ENCODE data around the gene HNRNPH2. TPM values are rescaled to one million over a fixed set of nuclear protein-coding genes. Genes with fewer than 3 reads are reported as not detected.

Gene HNRNPH2
- total RNA-seq, 3 donors from 2014 or later = 48.5 to 83.9 (median 66.2) TPM

GRCh38 chrX:101450961-101451360 lies 42.9 kb downstream of the HNRNPH2 start:
- Histone ChIP-seq H3K27ac (peak overlapping the region in 1 of 2 donors; percentile 46), H3K4me3 (no peak overlapping the region), H3K4me1 (no peaks in the 10 kb centered on the region), H3K36me3 (no peaks in the 10 kb centered on the region), H3K27me3 (no peaks in the 10 kb centered on the region), H3K9me3 (peaks cover 0 to 9% of the 10 kb centered on the region in 2 donors)
- TF ChIP-seq POLR2AphosphoS5 (IDR thresholded peaks at IDR 0.05) (no peak), POLR2A (IDR thresholded peaks at IDR 0.05) (no peak), CTCF (IDR thresholded peaks at IDR 0.05) (no peak)
- intact Hi-C loops (cut with DNase I; ENCODE audit: low total_unique reads) = loop anchor here (10.0 kb wide), 1 partner anchor 406 kb away; no protein-coding TSS in a partner anchor
- no peak for DNase-seq (ENCODE audit: low spot score in 2 of 2)

GRCh38 chrX:101452056-101452455 lies 44.0 kb downstream of the HNRNPH2 start:
- no peak for DNase-seq (ENCODE audit: low spot score in 2 of 2)
- TF ChIP-seq POLR2AphosphoS5 (IDR thresholded peaks at IDR 0.05) (no peak), CTCF (IDR thresholded peaks at IDR 0.05) (no peak), POLR2A (IDR thresholded peaks at IDR 0.05) (no peak)
- Histone ChIP-seq H3K4me1 (no peaks in the 10 kb centered on the region), H3K27ac (no peak overlapping the region), H3K27me3 (no peaks in the 10 kb centered on the region), H3K4me3 (no peak overlapping the region), H3K9me3 (peaks cover 0 to 9% of the 10 kb centered on the region in 2 donors), H3K36me3 (no peaks in the 10 kb centered on the region)
- intact Hi-C loops (cut with DNase I; ENCODE audit: low total_unique reads) = loop anchor here (10.0 kb wide), 1 partner anchor 407 kb away; no protein-coding TSS in a partner anchor

- Histone ChIP-seq H3K9me3 (peaks cover 0 to under 1% of the 10 kb centered on the region in 2 donors), H3K27ac (no peak overlapping the region), H3K4me3 (no peak overlapping the region), H3K27me3 (peaks cover 0 to 11% of the 10 kb centered on the region in 2 donors), H3K36me3 (no peaks in the 10 kb centered on the region), H3K4me1 (no peaks in the 10 kb centered on the region)
- no peak for DNase-seq (ENCODE audit: low spot score in 2 of 2)
- TF ChIP-seq POLR2A (IDR thresholded peaks at IDR 0.05) (no peak), CTCF (IDR thresholded peaks at IDR 0.05) (no peak), POLR2AphosphoS5 (IDR thresholded peaks at IDR 0.05) (no peak)
- intact Hi-C loops (cut with DNase I; ENCODE audit: low total_unique reads) = no loop called here
These were observed 52.6 kb downstream of the HNRNPH2 start for GRCh38 chrX:101460669-101461068.

GRCh38 chrX:101462892-101463291 lies 54.9 kb downstream of the HNRNPH2 start:
- H3K9me3 ChIP-seq = peaks cover 0 to 5% of the 10 kb centered on the region in 2 donors
- no peaks in the 10 kb centered on the region for H3K36me3 ChIP-seq
- intact Hi-C loops (cut with DNase I; ENCODE audit: low total_unique reads) = no loop called here
- no peak overlapping the region for H3K4me3 ChIP-seq
- DNase-seq (ENCODE audit: low spot score in 2 of 2) = no peak
- TF ChIP-seq POLR2AphosphoS5 (IDR thresholded peaks at IDR 0.05) (no peak), POLR2A (IDR thresholded peaks at IDR 0.05) (no peak), CTCF (IDR thresholded peaks at IDR 0.05) (no peak)
- H3K4me1 ChIP-seq = no peaks in the 10 kb centered on the region
- no peak overlapping the region for H3K27ac ChIP-seq
- peaks cover 0 to 11% of the 10 kb centered on the region in 2 donors for H3K27me3 ChIP-seq

Other genes starting within 250 kb of the HNRNPH2 start
- gene DRP2, start 188.4 kb upstream of the HNRNPH2 start, total RNA-seq = under 1 TPM; under 0.01 TPM
- gene TAF7L, start 116.9 kb upstream of the HNRNPH2 start, total RNA-seq = under 1 TPM in 1 of 3 donors, not detected in 2; 0.32 TPM
- 1 to 10 TPM; 3.5 to 4.7 (median 4.6) TPM for gene TIMM8A, start 59.5 kb upstream of the HNRNPH2 start, total RNA-seq
- 10 to 100 TPM in 1 of 3 donors, 1 to 10 TPM in 2; 3.9 to 19.7 (median 7.9) TPM for gene BTK, start 22.0 kb upstream of the HNRNPH2 start, total RNA-seq
- gene RPL36A, start 17.2 kb upstream of the HNRNPH2 start, total RNA-seq = 100 to 1,000 TPM; 503 to 954 (median 526) TPM
- gene GLA, start 297 bp upstream of the HNRNPH2 start, total RNA-seq = 10 to 100 TPM; 20.5 to 43.0 (median 31.5) TPM
- gene ARMCX4, start 77.2 kb downstream of the HNRNPH2 start, total RNA-seq = 10 to 100 TPM in 2 of 3 donors, 1 to 10 TPM in 1; 7.7 to 20.3 (median 11.8) TPM
- gene ARMCX1, start 142.3 kb downstream of the HNRNPH2 start, total RNA-seq = 10 to 100 TPM; 28.5 to 43.4 (median 36.9) TPM
- gene ARMCX6, start 209.8 kb downstream of the HNRNPH2 start, total RNA-seq = 10 to 100 TPM in 2 of 3 donors, 1 to 10 TPM in 1; 9.9 to 39.2 (median 23.6) TPM
- gene ARMCX3, start 214.9 kb downstream of the HNRNPH2 start, total RNA-seq = 10 to 100 TPM; 42.7 to 63.5 (median 50.1) TPM

All from breast epithelium (tissue), 4 donors.